ENCODE data around the gene NCKAP1.

- TF ChIP-seq, protein P1, sequence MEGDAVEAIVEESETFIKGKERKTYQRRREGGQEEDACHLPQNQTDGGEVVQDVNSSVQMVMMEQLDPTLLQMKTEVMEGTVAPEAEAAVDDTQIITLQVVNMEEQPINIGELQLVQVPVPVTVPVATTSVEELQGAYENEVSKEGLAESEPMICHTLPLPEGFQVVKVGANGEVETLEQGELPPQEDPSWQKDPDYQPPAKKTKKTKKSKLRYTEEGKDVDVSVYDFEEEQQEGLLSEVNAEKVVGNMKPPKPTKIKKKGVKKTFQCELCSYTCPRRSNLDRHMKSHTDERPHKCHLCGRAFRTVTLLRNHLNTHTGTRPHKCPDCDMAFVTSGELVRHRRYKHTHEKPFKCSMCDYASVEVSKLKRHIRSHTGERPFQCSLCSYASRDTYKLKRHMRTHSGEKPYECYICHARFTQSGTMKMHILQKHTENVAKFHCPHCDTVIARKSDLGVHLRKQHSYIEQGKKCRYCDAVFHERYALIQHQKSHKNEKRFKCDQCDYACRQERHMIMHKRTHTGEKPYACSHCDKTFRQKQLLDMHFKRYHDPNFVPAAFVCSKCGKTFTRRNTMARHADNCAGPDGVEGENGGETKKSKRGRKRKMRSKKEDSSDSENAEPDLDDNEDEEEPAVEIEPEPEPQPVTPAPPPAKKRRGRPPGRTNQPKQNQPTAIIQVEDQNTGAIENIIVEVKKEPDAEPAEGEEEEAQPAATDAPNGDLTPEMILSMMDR (IDR thresholded peaks at IDR 0.05): no peak
- TF ChIP-seq POLR2A (IDR thresholded peaks at IDR 0.05): no peak
These were observed 15.5 kb downstream of the NCKAP1 start for GRCh38 chr2:183022711-183023110.
